GM23338 (cell line): Measurements from ENCODE around the gene HSPA14.

Experiments
- CREB1 ChIP-seq: fragments of 250-450 bp; sonication (Bioruptor Pico); IDR thresholded peaks from 2 replicates; pipeline ENCODE4 v1.5.0; 2020; ENCODE audit warnings: low read depth, mild to moderate bottlenecking, moderate library complexity
- CTCF ChIP-seq, 2 experiments: fragments of 200-600 bp in 1 of 2; sonication (generic) in 1 of 2; conservative IDR thresholded peaks; 2 replicates each; pipeline versions ENCODE4 v1.5.1 to v1.6.1; 2016 to 2017; ENCODE audit warnings: antibody characterized with exemption in 2 of 2, low read depth in 2 of 2, mild to moderate bottlenecking in 2 of 2, moderate library complexity in 1 of 2
- ETS1 ChIP-seq: IDR thresholded peaks from 2 replicates; pipeline ENCODE4 v1.6.1; 2016; ENCODE audit warnings: antibody characterized with exemption
- EZH2 ChIP-seq: fragments of 200-600 bp; sonication (generic); IDR thresholded peaks from one replicate; pipeline ENCODE4 v1.8.0; 2017; ENCODE audit warnings: antibody characterized with exemption, mild to moderate bottlenecking, low read depth; ENCODE audit not compliant: unreplicated experiment
- EZH2phosphoT487 ChIP-seq: fragments of 200-600 bp; sonication (generic); IDR thresholded peaks from one replicate; pipeline ENCODE4 v1.8.1; 2018; ENCODE audit warnings: antibody characterized with exemption; ENCODE audit not compliant: unreplicated experiment
- JUNB ChIP-seq: IDR thresholded peaks from one replicate; pipeline ENCODE4 v1.6.1; 2016; ENCODE audit warnings: antibody characterized with exemption; ENCODE audit not compliant: unreplicated experiment
- NANOG ChIP-seq: IDR thresholded peaks from 2 replicates; pipeline ENCODE4 v1.6.1; 2016; ENCODE audit warnings: antibody characterized with exemption, borderline replicate concordance
- POLR2AphosphoS5 ChIP-seq: IDR thresholded peaks from 2 replicates; pipeline ENCODE4 v1.6.1; 2016; ENCODE audit warnings: antibody characterized with exemption, low read depth
- REST ChIP-seq: IDR thresholded peaks from one replicate; pipeline ENCODE4 v1.6.1; 2018; ENCODE audit warnings: antibody characterized with exemption; ENCODE audit not compliant: unreplicated experiment
- STAT1 ChIP-seq: IDR thresholded peaks from one replicate; pipeline ENCODE4 v1.6.1; 2016; ENCODE audit warnings: antibody characterized with exemption; ENCODE audit not compliant: unreplicated experiment
- ZNF114 ChIP-seq: fragments of 250-450 bp; sonication (Bioruptor Pico); IDR thresholded peaks from 2 replicates; pipeline ENCODE4 v1.5.0; 2020; ENCODE audit warnings: mild to moderate bottlenecking, moderate library complexity
- ZNF331 ChIP-seq: fragments of 250-450 bp; sonication (Bioruptor Pico); IDR thresholded peaks from 2 replicates; pipeline ENCODE4 v1.5.0; 2020; ENCODE audit warnings: low read depth, mild to moderate bottlenecking, moderate library complexity
- ZNF462 ChIP-seq: fragments of 250-450 bp; sonication (Bioruptor Pico); IDR thresholded peaks from 2 replicates; pipeline ENCODE4 v1.5.0; 2020; ENCODE audit warnings: mild to moderate bottlenecking, moderate library complexity

GRCh38 chr10:14801723-14802122 is 36.4 kb upstream of the HSPA14 start:
- TF ChIP-seq CTCF (conservative IDR thresholded peaks at IDR 0.05; ENCODE audit: low read depth in 2 of 2), result peak; percentile 8 to 47; a peak in 2 of 4 replicates
- no peak for TF ChIP-seq EZH2
- no peak for TF ChIP-seq POLR2AphosphoS5
- TF ChIP-seq REST, result no peak
- TF ChIP-seq ETS1, result no peak
- no peak for TF ChIP-seq ZNF114
- TF ChIP-seq EZH2phosphoT487, result no peak
- no peak for TF ChIP-seq CREB1 (CRISPR knock-in tag)
- no peak for TF ChIP-seq JUNB
- no peak for TF ChIP-seq STAT1
- TF ChIP-seq NANOG, result no peak
- TF ChIP-seq ZNF331 (CRISPR knock-in tag), result no peak
- TF ChIP-seq ZNF462 (CRISPR knock-in tag), result no peak
